IgD-negative memory B cell (primary cell): ENCODE measurements around the gene TCERG1L. TPM values are rescaled to one million over a fixed set of nuclear protein-coding genes. Genes with fewer than 3 reads are reported as not detected.
A peak's percentile ranks its signal among the peaks of the same experiment; 100 is the strongest.

Experiments used
- H3K27ac Mint-ChIP-seq, 3 donors: one replicate each; pipeline ENCODE4 v1.8.0; 2020 to 2022; ENCODE audit warnings: mild to moderate bottlenecking in 3 of 3, mixed read lengths in 3 of 3, moderate library complexity in 1 of 3
- H3K27me3 Mint-ChIP-seq: one replicate; pipeline ENCODE4 v1.8.0; 2021; ENCODE audit warnings: mixed read lengths
- H3K36me3 Mint-ChIP-seq: one replicate; pipeline ENCODE4 v1.8.0; 2020; ENCODE audit warnings: mild to moderate bottlenecking, mixed read lengths
- H3K4me1 Mint-ChIP-seq, 3 donors: one replicate each; pipeline ENCODE4 v1.8.0; 2020 to 2022; ENCODE audit warnings: mixed read lengths in 3 of 3, mild to moderate bottlenecking in 1 of 3
- H3K4me3 Mint-ChIP-seq, 4 donors: one replicate each; pipeline ENCODE4 v1.8.0; 2020 to 2022; ENCODE audit warnings: mild to moderate bottlenecking in 4 of 4, mixed read lengths in 4 of 4, moderate library complexity in 3 of 4
- H3K9me3 Mint-ChIP-seq, 3 donors: one replicate each; pipeline ENCODE4 v1.8.0; 2020 to 2021; ENCODE audit warnings: mixed read lengths in 3 of 3, mild to moderate bottlenecking in 1 of 3
- polyA plus RNA-seq: library from polyadenylated mRNA; unstranded; fragments of 300-500 nt; fragmentation: Illumina TruSeq; gene quantifications from one replicate; pipeline ENCODE4 v1.2.3, GENCODE V29; 2021

TCERG1L gene, protein sequence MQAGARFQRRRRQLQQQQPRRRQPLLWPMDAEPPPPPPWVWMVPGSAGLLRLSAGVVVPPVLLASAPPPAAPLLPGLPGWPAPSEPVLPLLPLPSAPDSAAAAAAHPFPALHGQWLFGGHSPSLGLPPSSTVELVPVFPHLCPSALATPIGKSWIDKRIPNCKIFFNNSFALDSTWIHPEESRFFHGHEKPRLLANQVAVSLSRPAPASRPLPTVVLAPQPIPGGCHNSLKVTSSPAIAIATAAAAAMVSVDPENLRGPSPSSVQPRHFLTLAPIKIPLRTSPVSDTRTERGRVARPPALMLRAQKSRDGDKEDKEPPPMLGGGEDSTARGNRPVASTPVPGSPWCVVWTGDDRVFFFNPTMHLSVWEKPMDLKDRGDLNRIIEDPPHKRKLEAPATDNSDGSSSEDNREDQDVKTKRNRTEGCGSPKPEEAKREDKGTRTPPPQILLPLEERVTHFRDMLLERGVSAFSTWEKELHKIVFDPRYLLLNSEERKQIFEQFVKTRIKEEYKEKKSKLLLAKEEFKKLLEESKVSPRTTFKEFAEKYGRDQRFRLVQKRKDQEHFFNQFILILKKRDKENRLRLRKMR
- not detected for polyA plus RNA-seq

DNA sequence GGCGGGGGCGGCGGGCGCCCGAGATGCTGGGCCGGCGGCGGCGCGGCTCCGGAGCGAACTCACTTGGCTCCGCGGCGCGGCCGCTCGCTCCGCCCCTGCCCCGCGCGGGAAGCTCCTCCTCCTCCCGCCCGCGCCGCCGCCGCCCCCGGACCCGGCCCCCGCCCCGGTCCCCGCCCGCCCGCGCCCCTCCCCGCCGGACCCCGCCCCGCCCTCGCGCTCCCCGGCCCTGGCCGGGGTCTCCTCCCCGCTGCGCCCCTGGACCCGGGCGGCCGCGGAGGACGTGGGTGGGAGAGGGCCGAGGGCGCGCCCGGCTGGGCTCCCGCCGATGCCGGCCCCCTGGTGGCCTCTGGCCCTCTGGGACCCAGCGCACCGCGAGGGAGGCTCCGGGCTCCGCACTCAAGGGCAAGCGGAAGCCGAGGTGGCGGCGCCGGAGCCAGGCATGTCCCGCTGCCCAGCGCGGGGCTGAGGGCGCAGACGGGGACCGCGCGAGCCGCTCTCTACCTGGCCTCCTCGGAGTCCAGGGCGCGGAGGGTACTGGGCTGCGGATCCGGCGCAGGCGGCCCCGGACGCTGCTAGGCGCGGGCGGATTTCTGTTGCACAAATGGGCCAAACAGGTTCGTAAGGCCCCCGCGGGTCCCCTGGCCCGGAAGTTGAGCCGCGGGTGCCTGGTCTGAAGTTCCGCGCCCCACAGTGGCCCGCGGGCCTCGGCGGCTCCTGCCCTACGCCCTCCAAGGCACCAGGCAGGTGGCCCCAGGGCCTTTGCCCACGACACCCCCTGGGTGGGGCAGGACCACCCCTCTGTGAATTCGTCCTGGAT is at the start of gene TCERG1L:
TSS of gene TCERG1L (minus strand) at position 61 of the 817 bp plus-strand sequence. CDS start 86 bp downstream, outside the sequence.
- Mint-ChIP-seq H3K4me1 (peaks cover 0 to 5% (median 4%) of the 10 kb centered on the region in 3 donors), H3K36me3 (peaks cover 2% of the 10 kb centered on the region), H3K27ac (no peak within 1 kb of the TSS), H3K27me3 (peaks cover 36% of the 10 kb centered on the region), H3K9me3 (peaks cover 0 to 3% (median 0%) of the 10 kb centered on the region in 3 donors), H3K4me3 (peak within 1 kb of the TSS in 3 of 4 donors; percentile 36 to 74 (median 38))

DNA sequence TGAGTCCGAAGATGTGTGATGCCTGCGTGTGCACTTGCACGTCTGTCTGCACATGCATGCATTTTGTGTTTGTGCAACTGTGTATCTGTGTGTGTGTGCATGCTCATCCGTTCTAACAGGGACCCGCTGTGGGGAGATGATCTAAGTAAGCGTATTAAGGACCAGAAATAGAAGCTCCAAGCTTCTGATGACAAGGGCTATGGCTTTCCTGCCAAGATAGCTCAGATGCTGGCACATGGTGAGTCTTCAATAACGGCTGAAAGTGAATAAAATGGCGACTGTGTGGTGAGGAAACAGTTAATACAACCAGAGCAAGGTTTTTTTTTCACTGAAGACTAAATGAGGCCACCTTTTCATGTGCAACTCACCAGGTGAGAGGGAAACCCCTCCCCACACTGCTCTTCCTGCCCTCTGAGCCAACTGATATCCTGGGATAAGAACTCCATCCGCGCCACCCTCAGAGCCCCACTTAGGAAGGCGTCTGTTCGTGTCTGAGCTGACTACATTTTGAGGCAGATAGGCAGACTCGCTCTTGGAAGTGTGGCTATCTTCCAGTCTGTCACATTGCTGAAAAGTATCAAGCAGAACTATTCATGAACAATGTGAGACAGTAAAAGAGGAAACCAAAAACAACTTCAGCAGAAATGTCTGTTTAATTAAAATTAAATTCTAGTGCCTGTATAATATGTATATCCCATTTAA is 47.4 kb upstream of the TCERG1L start:
- Mint-ChIP-seq H3K4me3 (no peak overlapping the region), H3K27me3 (no peaks in the 10 kb centered on the region), H3K4me1 (no peaks in the 10 kb centered on the region), H3K27ac (no peak overlapping the region), H3K36me3 (no peaks in the 10 kb centered on the region), H3K9me3 (peaks cover 3 to 11% (median 5%) of the 10 kb centered on the region in 3 donors)

DNA sequence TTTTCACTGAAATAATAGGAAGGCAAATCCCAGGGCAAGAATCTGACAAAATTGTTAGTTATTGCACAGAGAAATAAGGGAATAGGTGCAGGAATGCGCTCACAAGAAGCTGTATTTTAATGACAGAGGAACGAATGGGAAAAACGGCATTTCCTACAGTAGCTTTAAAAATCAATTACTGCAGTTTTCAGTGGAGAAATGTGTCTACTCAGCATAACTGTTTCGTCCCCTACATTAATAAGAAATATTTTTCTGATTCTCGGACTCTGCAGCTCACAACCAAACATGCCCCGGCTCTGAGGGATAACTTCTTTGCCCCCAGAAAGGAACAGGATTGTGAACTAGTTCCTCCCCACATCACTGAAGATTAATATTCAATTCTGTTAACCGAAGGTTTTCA is 44.9 kb upstream of the TCERG1L start:
- Mint-ChIP-seq H3K4me1 (no peaks in the 10 kb centered on the region), H3K4me3 (no peak overlapping the region), H3K27ac (no peak overlapping the region), H3K27me3 (no peaks in the 10 kb centered on the region), H3K9me3 (peaks cover 3 to 8% (median 3%) of the 10 kb centered on the region in 3 donors), H3K36me3 (no peaks in the 10 kb centered on the region)

DNA sequence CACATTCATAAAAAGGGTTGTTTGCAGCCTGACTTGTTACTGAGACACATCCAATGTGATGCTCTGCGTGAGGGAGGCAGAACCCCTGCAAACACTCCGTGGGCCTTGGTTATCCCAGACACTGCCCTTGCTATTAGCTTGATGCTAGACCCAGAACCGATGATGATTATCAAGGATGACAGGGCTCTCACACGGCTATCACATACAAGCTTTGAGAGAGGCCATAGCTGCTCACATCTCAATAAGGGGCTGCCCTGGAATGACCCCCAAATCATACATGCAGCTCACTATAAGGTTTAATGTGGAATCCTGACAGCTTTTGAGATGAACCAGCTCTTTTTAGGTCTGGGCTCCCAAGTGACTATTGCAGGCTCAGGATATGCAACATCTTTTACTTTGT is 44.4 kb upstream of the TCERG1L start:
- no peak overlapping the region for H3K27ac Mint-ChIP-seq
- H3K4me3 Mint-ChIP-seq = no peak overlapping the region
- no peaks in the 10 kb centered on the region for H3K4me1 Mint-ChIP-seq
- H3K27me3 Mint-ChIP-seq = no peaks in the 10 kb centered on the region
- H3K36me3 Mint-ChIP-seq = no peaks in the 10 kb centered on the region
- peaks cover 2 to 8% (median 3%) of the 10 kb centered on the region in 3 donors for H3K9me3 Mint-ChIP-seq

DNA sequence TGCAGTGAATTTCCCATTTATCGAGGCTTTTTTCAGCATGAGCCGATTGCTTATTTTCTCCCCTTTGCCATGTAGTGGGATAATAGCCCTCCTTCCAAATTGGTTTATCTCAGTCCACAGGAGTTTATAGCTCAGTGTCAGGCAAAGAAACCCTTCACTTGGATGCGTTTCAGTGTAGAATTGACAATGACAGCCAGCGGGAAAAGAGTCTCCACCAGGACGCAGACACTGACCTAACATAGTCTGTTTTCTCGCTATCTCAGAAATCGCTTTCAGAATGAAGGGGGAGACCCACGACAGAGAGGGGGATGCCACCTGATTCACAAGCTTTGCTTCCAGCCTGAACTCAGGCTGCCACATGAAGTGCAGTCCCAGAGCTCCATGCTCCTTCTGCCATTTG is 43.5 kb upstream of the TCERG1L start:
- peak overlapping the region in 1 of 4 donors; percentile 25 for H3K4me3 Mint-ChIP-seq
- no peaks in the 10 kb centered on the region for H3K4me1 Mint-ChIP-seq
- H3K9me3 Mint-ChIP-seq = peaks cover 0 to 3% (median 0%) of the 10 kb centered on the region in 3 donors
- H3K36me3 Mint-ChIP-seq = no peaks in the 10 kb centered on the region
- peaks cover 3% of the 10 kb centered on the region for H3K27me3 Mint-ChIP-seq
- H3K27ac Mint-ChIP-seq = no peak overlapping the region

DNA sequence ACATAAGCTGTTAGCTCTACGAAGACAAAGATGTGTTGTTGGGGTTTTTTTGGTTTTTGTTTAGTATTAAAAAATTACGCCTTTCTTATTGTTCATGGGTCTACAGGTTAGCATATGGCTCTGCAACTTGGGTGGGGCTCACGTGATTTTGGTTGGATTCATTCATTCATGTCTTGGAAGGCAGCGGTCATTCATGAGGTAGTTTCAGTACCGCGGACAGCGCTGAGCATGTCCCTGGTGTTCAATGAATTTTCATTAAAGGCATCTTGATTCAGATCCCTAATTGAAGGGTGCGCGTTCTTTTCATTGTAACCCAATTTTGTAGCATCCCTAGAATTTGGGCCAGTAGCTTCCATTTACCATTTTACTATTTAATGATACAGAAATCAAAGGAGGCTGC is 42.9 kb upstream of the TCERG1L start:
- no peak overlapping the region for H3K4me3 Mint-ChIP-seq
- H3K4me1 Mint-ChIP-seq = no peaks in the 10 kb centered on the region
- H3K27me3 Mint-ChIP-seq = peaks cover 6% of the 10 kb centered on the region
- no peak overlapping the region for H3K27ac Mint-ChIP-seq
- no peaks in the 10 kb centered on the region for H3K36me3 Mint-ChIP-seq
- H3K9me3 Mint-ChIP-seq = peaks cover 0 to 2% (median 1%) of the 10 kb centered on the region in 3 donors

DNA sequence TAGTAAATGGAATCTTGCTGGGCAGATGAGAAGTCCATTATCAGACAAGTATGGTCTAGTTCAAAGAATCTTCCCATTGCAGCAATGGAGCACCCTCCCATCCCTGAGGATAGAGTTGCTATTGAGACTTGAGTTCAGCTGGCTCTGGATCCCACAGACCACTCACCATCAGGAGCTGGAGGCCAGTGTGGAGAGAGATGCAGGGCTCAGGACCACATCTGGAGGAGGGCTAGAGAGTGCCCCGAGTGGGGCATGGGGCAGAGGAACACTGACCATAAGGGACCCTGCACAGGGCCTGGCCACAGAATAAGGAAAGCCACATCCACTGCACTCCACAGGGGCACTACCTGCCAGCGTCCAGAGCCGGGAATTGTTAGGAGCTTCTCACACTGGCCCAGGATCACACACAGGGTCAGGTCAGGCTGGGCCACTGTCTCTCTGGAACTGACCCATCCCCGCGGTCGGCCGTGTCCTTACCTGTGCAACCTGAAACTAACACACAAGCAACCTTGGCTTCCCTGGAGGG is 41.3 kb upstream of the TCERG1L start:
- Mint-ChIP-seq H3K27me3 (peaks cover 6% of the 10 kb centered on the region), H3K9me3 (peaks cover 0 to 2% (median 0%) of the 10 kb centered on the region in 3 donors), H3K36me3 (no peaks in the 10 kb centered on the region), H3K27ac (no peak overlapping the region), H3K4me1 (no peaks in the 10 kb centered on the region), H3K4me3 (no peak overlapping the region)

DNA sequence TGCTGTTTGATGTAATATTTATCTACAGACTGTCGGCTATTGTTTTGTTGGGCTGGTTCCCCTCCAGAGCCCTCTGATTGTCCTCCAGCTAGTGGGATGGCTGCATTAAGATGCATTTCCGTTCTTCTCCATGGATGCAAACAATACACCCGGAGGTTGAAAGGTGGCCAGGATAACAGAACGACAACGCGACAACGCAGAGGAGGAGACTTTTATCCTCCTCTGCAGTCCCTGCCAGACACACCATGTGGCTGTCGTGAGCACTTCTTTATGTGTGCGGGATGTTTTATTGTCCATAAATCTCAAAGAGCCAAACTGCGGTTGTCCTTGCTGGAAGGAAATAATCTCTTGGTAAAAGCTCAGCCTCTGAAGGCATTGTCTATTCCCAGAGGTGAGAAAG is 39.1 kb upstream of the TCERG1L start:
- peak overlapping the region in 1 of 4 donors; percentile 28 for H3K4me3 Mint-ChIP-seq
- H3K4me1 Mint-ChIP-seq = no peaks in the 10 kb centered on the region
- H3K9me3 Mint-ChIP-seq = peaks cover 0 to 2% (median 0%) of the 10 kb centered on the region in 3 donors
- H3K27me3 Mint-ChIP-seq = peaks cover 6% of the 10 kb centered on the region
- no peaks in the 10 kb centered on the region for H3K36me3 Mint-ChIP-seq
- H3K27ac Mint-ChIP-seq = no peak overlapping the region

DNA sequence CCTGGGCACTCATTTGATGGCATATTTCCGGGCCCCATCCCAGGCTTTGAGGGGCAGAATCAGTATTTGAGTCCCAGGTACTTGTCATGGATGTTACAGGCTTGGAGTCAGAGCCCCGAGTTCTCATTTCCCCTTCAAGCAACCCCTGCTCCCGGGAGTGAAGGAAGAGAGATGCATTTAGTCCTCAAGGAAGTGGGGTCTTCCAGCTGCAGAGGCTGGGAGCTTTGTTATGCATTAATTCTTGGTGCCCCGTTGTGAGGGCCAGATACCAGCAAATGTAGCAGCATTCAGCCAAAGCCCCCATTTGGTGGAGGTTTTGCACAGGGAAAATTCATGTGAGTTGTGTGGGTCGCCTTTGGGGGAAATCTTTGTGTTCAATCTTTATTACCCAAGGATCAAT is 38.7 kb upstream of the TCERG1L start:
- Mint-ChIP-seq H3K9me3 (peaks cover 0 to 2% (median 0%) of the 10 kb centered on the region in 3 donors), H3K4me1 (no peaks in the 10 kb centered on the region), H3K4me3 (no peak overlapping the region), H3K27me3 (peaks cover 6% of the 10 kb centered on the region), H3K36me3 (no peaks in the 10 kb centered on the region), H3K27ac (no peak overlapping the region)

DNA sequence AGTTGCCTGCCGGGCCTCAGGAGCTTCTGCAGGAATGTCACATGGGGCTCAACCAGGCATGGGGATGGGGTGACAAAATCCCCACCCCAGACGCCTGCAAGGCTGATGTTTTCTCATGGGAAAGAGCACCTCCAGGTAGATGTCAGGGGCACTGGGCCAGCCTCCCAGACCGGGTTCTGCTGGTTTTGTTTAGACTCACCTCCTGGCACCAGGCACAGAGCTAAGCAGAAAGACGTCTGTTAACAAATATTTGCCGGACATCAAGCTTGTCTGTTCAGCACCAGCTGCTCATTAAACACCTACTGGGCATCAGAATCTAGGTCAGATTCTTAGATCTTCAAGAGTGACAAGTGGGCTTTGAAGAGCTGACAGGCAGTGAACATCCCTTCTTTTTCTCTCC is 34.9 kb upstream of the TCERG1L start:
- Mint-ChIP-seq H3K36me3 (no peaks in the 10 kb centered on the region), H3K4me3 (no peak overlapping the region), H3K4me1 (peaks cover 0 to 1% (median 0%) of the 10 kb centered on the region in 3 donors), H3K27ac (no peak overlapping the region), H3K27me3 (peaks cover 6% of the 10 kb centered on the region), H3K9me3 (peaks cover 0 to 2% (median 2%) of the 10 kb centered on the region in 3 donors)

DNA sequence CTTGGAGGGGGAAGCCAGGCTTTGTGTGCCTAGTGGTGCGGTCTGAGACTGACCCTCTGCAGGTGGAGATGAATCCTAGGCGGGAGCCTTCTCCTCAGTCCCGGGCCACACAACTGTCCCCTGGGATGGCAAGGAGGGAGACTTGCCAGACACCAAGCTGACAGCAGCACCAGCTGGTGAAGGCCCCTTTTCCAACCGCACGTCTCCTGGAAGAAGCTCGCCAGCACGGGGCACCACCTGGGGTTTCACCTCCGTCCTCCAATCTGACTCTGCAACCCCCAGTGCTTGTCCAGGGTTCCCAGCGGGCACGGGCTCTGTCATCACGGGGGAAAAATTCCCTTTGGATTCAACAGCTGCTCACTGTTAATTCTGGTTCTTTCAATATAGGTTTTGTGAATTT is 34.2 kb upstream of the TCERG1L start:
- Mint-ChIP-seq H3K4me3 (no peak overlapping the region), H3K36me3 (no peaks in the 10 kb centered on the region), H3K4me1 (peaks cover 0 to 1% (median 0%) of the 10 kb centered on the region in 3 donors), H3K27ac (no peak overlapping the region), H3K9me3 (peaks cover 0 to 4% (median 2%) of the 10 kb centered on the region in 3 donors), H3K27me3 (peaks cover 6% of the 10 kb centered on the region)

DNA sequence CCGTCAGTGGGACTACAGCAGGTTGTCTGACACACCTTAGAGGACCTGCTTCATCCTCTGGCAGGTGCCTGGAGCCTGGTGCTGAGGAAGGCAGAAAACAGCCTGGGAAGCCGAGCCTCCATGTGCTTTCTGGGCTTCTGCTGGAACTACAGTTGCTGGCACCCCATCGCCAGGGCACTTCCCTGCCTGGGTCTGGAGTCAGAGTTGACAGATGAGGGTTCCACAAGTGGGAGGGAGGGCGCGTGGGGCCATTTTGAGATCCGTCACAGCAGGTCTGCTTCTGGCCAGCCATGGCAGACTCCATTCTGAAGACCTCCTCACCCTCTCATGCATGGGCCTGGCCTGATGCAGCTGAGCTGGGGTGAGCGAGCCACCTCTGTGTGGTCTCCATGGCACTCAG is 33.2 kb upstream of the TCERG1L start:
- Mint-ChIP-seq H3K36me3 (no peaks in the 10 kb centered on the region), H3K27me3 (no peaks in the 10 kb centered on the region), H3K4me3 (no peak overlapping the region), H3K27ac (no peak overlapping the region), H3K4me1 (peaks cover 0 to 1% (median 0%) of the 10 kb centered on the region in 3 donors), H3K9me3 (peaks cover 0 to 2% (median 2%) of the 10 kb centered on the region in 3 donors)

DNA sequence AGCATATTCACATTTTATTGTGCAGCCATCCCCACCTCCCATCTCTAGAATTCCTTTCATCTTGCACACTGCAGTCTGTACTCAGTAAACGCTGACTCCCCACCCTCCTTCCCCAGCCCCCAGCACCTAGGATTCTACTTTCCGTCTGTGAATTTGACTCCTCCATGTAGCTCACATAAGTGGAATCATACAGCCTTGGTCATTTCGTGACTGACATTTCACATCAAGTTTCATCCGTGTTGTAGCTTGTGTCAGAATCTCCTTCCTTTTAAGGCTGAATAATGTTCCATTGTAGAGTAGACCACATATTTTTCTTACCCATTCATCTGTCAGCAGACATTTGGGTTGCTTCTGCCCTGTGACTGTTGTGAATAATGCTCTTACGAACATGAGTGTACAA is 26.2 kb upstream of the TCERG1L start:
- Mint-ChIP-seq H3K36me3 (no peaks in the 10 kb centered on the region), H3K27ac (no peak overlapping the region), H3K4me3 (no peak overlapping the region), H3K4me1 (peaks cover 0 to 1% (median 0%) of the 10 kb centered on the region in 3 donors), H3K27me3 (no peaks in the 10 kb centered on the region), H3K9me3 (peaks cover 2 to 18% (median 2%) of the 10 kb centered on the region in 3 donors)

DNA sequence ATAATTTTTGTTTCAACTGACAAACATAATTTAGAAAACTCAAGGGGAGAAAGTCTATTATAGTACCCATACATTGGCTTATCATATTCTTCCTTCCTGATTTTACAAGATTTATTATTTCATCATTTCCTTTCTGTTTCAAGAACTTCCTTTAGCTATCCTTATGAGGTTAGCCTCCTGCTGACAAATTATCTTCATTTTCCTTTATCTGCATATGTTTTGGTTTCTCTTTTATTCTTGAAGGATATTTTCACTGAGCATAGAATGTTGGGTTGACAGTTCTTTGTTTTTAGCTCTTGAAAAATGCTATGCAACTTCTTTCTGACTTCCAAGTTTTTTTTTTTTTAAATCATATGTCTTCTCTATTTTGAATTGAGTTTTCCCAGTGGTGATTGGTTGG is 21.3 kb upstream of the TCERG1L start:
- Mint-ChIP-seq H3K36me3 (no peaks in the 10 kb centered on the region), H3K4me1 (no peaks in the 10 kb centered on the region), H3K27ac (no peak overlapping the region), H3K4me3 (no peak overlapping the region), H3K9me3 (peaks cover 1 to 17% (median 8%) of the 10 kb centered on the region in 3 donors), H3K27me3 (no peaks in the 10 kb centered on the region)
